PFSK-1 (cell line): ENCODE results near the gene USP49.
A peak's percentile ranks its signal among the peaks of the same experiment; 100 is the strongest.

Experiments
- FOXP2 ChIP-seq: optimal IDR thresholded peaks from 2 replicates; pipeline ENCODE3; 2011; ENCODE audit warnings: borderline replicate concordance, control low read depth, inconsistent platforms; ENCODE audit not compliant: insufficient read depth; ENCODE audit errors: extremely low read length, extremely low read depth
- POLR2AphosphoS5 ChIP-seq: IDR thresholded peaks from 2 replicates; pipeline ENCODE4 v1.6.1; 2012; ENCODE audit warnings: low read depth, mild to moderate bottlenecking, control low read depth, low read length, moderate library complexity
- SIN3A ChIP-seq: IDR thresholded peaks from 2 replicates; pipeline ENCODE4 v1.6.1; 2012; ENCODE audit warnings: mild to moderate bottlenecking, low read length, moderate library complexity, borderline replicate concordance; ENCODE audit not compliant: insufficient read depth
- TAF1 ChIP-seq: IDR thresholded peaks from 2 replicates; pipeline ENCODE4 v1.6.1; 2012; ENCODE audit warnings: low read length, control low read depth, borderline replicate concordance; ENCODE audit not compliant: insufficient read depth
- TF ChIP-seq, protein P1 (sequence below), 2 experiments: IDR thresholded peaks; 2 replicates each; pipeline versions ENCODE4 v1.6.1 to v1.8.0; 2011 to 2012; ENCODE audit warnings: low read depth in 2 of 2, low read length in 2 of 2, control low read depth in 1 of 2, inconsistent platforms in 1 of 2, mild to moderate bottlenecking in 1 of 2, moderate library complexity in 1 of 2; ENCODE audit not compliant: insufficient read depth in 1 of 2

USP49 gene

DNA sequence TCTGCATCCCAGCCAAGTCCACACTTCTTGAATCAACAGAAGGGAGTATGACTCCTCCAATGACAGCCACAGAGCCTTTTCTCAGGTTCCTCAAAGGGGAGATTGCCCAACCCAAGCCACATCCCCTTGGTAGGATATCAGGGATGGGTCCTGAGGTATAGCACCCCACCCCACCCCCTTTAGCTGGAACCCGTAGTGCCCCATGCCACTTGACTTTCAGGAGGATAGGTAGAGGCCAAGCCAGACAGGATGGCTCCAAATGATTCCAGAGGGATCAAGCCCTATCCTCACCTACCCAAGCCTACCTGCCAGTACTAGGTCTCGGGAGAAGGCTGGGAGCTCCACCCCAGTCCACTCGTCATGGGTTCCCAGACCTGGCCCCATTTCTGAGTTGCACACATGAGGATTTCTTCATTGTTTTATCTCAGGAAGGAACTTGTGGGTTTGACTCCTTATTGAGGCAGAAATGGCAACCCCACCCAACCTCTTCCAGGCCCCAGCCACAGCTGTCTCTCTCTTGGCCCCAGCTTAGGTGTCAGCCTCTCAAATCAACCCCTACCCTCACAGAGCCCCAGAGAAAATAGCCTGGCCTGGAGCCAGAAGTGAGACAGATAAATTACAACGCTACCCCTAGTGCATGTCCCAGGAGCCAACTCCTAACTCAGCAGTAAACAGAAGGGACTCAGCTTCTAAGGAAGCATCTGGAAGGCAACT is 42.8 kb upstream of the USP49 start:
- TF ChIP-seq POLR2AphosphoS5 (peak; percentile 24; the same call in 1 of the 2 replicates), TAF1 (no peak), SIN3A (no peak), FOXP2 (no peak)
- TF ChIP-seq, protein P1, sequence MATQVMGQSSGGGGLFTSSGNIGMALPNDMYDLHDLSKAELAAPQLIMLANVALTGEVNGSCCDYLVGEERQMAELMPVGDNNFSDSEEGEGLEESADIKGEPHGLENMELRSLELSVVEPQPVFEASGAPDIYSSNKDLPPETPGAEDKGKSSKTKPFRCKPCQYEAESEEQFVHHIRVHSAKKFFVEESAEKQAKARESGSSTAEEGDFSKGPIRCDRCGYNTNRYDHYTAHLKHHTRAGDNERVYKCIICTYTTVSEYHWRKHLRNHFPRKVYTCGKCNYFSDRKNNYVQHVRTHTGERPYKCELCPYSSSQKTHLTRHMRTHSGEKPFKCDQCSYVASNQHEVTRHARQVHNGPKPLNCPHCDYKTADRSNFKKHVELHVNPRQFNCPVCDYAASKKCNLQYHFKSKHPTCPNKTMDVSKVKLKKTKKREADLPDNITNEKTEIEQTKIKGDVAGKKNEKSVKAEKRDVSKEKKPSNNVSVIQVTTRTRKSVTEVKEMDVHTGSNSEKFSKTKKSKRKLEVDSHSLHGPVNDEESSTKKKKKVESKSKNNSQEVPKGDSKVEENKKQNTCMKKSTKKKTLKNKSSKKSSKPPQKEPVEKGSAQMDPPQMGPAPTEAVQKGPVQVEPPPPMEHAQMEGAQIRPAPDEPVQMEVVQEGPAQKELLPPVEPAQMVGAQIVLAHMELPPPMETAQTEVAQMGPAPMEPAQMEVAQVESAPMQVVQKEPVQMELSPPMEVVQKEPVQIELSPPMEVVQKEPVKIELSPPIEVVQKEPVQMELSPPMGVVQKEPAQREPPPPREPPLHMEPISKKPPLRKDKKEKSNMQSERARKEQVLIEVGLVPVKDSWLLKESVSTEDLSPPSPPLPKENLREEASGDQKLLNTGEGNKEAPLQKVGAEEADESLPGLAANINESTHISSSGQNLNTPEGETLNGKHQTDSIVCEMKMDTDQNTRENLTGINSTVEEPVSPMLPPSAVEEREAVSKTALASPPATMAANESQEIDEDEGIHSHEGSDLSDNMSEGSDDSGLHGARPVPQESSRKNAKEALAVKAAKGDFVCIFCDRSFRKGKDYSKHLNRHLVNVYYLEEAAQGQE (IDR thresholded peaks at IDR 0.05; ENCODE audit: insufficient read depth in 1 of 2, low read depth in 2 of 2, low read length in 2 of 2): no peak

DNA sequence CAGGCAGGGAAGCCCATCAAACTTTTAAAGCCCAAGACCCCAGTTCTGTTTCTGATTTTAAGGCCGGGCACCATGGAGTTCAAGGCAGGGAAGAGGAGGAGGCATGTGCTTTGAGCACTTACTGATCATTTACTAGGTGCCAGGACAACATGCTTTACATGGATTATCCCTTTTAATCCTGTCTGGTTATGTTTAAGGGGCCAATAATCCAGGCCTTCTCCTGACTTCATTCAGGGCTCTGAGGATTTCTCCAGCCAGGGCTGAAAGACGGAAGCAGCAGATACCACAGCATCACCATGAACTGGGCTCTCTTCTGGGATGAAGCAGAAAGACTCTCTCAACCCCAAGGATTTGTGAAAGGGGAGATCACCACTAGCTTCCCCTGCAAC is 42.3 kb upstream of the USP49 start:
- TF ChIP-seq FOXP2 (no peak), POLR2AphosphoS5 (no peak), SIN3A (no peak), TAF1 (no peak)
- TF ChIP-seq, protein P1 (IDR thresholded peaks at IDR 0.05; ENCODE audit: insufficient read depth in 1 of 2, low read depth in 2 of 2, low read length in 2 of 2): no peak

DNA sequence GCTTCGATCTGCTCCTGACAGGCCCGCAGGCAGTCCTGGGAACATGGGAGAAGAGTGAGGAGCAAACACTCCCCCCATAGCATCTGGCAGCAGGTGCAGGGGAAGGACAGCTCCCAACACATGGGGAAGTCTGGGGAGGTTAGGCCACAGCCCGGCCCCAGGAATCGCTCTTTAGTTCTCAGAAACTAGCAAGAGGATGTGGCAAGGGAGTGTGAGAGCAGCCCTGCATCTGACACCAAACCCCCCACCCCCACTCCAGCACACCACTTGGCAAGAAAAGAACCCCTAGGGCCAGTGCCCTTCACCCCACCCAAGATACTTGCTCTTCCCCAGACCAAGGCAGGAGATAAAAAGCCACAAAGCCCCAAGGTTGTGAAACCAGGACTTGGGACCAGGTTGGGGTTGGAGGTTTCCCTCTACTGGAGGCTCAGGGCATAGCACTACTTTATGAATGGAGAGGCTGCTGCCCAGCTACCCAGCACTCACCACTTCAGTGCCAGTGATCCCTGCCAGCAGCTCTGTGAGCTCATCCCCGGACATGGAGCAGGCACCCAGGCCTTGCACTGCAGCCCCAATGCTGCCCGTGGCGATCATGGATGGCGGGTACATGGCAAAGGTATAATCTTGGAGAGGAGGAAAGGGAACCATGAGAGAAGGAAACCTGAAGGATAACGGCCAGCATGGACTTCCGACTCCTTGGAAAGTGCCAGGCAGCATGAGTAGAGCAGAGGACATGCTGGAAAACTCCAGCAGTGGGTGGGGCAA is 41.1 kb upstream of the USP49 start:
- TF ChIP-seq, protein P1 (IDR thresholded peaks at IDR 0.05; ENCODE audit: insufficient read depth in 1 of 2, low read depth in 2 of 2, low read length in 2 of 2): no peak
- no peak for TF ChIP-seq TAF1
- no peak for TF ChIP-seq SIN3A
- 0 out of 2 replicates have a peak, but pooled peaks have one; percentile 15 for TF ChIP-seq POLR2AphosphoS5

DNA sequence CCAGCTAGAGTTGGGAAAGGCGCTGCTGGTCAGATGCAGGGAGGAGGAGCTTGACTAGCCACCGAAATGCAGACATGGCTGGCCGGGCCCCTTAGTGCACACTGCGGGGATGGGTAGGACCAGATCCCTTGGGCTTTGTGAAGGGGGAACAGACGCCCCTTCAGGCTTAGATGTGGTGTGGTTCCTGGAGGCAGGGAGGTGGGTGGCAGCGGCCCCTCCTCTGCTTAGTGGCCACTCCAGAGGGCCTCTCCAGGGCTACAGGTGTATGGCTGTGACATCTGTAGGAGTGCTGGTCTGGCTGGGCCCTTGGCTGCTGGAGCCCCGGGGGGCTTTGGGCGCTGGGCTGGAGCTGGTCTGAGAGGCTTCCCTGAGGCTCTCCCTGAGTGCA is 40.5 kb upstream of the USP49 start:
- TF ChIP-seq, protein P1 (IDR thresholded peaks at IDR 0.05; ENCODE audit: insufficient read depth in 1 of 2, low read depth in 2 of 2, low read length in 2 of 2): no peak
- TF ChIP-seq POLR2AphosphoS5 (no peak), FOXP2 (no peak), SIN3A (no peak), TAF1 (no peak)

DNA sequence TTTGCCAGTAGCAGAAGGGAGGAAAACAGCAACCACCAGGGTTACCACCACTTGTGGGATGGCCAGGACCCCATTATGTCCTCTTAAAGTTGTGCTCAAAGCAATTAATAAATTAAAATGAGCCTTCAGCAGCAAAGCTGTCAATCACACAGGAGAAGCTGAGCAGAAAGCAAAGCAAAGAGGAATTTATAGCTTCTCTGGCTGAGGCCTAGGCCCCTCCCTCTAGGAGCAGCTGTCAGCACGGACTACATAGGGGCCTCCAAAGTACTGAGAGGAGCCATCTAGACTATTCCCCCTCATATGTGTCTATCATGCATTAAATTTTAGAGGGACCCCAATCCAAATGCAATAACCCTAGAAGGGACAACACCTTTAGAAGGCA is 40.0 kb upstream of the USP49 start:
- TF ChIP-seq TAF1 (no peak), SIN3A (no peak), FOXP2 (no peak), POLR2AphosphoS5 (no peak)
- TF ChIP-seq, protein P1 (IDR thresholded peaks at IDR 0.05; ENCODE audit: insufficient read depth in 1 of 2, low read depth in 2 of 2, low read length in 2 of 2): no peak
